HG02973 (cell line): Measurements from ENCODE around the gene VDAC2.

Experiments used
- ATAC-seq: cut with Tn5 transposase; IDR thresholded peaks from one replicate; pipeline ENCODE4 v1.9.1; 2021; ENCODE audit warnings: moderate library complexity; ENCODE audit not compliant: unreplicated experiment

The VDAC2 gene

DNA sequence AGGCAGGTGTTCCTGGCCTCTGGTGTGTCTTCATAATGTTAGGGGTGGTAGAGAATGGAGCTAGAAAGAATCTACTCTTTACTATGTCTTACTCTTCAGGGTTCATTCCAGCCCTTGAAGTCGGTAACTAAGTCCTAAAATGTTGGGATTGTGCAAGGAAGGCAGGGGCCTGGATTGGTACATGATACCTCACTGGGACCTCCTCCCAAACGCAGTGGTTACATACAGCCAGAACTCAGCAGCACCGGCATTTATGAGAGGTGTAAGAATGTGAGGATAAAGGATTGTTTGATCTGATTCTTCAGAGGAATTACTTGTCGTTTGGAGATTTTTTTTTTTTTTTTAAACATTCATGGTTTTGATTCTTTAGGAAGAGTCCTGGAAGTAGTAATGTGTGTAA lies 18.2 kb downstream of the VDAC2 start:
- ATAC-seq = no peak

DNA sequence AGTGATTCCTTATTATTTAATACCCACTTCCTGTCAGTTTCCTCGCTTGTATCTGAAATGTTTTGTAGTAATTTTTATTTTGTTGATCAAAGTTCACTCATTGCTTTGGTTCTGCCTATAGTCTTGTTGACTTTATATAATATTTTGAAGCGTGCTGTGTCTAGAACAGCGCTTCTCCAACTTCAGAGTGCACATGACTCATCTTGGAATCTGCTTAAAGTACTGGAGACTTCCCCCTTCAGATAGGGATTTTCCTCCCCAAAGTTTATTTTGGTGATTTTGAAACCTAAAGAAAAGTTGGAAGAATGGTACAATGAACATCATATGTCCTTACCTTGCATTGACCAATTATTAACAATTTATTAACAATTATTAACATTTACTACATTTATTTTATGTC lies 19.4 kb downstream of the VDAC2 start:
- ATAC-seq = no peak

DNA sequence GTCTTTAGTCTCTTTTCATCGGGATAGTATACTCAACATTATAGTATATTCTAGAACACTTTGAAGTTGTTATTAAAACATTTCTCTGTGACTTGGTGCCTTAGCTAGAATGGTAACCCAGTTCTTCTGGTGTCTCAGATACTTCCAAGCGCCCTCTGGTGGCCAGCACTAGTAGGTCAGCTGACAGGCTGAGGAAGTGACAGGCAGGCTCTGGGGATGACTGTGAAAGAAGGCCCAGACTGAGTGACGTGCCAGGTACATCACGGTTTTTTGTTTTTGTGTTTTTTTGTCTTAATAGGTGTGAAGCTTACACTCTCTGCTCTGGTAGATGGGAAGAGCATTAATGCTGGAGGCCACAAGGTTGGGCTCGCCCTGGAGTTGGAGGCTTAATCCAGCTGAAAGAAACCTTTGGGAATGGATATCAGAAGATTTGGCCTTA lies 20.0 kb downstream of the VDAC2 start:
- ATAC-seq = peak; percentile 46

DNA sequence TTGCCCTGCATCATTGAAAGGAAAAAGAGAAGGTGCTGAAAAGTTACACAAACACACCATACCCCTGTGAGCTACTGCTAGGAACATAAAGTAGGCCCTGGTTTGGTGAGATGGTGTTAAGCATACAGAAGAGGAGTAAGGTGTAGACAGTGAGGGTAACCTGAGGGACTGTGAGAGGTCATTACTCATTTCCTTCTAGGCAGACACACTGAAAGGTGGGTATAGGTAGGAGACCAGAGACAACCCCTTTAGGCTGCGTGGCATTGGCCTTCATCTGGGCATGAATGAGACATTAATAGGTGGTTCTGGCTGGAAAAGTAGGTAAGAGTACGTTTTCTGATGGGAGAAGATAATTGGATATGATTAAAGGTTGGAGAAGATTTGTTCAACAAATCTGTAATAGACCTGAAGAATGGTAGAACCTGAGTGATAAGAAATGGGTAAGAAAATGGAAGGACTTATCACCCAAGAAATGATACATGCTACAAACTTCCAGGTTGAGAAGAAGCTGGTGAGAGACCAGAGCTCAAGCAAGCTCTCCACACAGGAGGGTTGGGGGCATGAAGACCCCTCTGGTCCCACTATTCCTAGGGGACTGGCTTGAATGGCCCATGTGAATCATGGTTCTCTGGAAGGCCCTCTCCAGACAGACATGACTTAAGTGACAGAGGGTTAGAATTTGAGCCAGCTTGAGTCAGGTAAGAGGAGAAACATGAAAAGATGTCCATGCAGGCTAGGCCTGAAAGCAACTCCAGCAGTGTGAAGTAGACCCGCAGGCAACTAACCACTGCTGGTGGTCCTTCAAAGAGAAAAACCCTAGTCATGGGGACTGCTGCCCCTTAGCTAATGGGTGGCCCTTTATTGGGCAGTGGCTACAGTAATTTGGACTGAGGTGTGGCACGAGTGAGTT lies 21.3 kb downstream of the VDAC2 start:
- ATAC-seq = no peak

DNA sequence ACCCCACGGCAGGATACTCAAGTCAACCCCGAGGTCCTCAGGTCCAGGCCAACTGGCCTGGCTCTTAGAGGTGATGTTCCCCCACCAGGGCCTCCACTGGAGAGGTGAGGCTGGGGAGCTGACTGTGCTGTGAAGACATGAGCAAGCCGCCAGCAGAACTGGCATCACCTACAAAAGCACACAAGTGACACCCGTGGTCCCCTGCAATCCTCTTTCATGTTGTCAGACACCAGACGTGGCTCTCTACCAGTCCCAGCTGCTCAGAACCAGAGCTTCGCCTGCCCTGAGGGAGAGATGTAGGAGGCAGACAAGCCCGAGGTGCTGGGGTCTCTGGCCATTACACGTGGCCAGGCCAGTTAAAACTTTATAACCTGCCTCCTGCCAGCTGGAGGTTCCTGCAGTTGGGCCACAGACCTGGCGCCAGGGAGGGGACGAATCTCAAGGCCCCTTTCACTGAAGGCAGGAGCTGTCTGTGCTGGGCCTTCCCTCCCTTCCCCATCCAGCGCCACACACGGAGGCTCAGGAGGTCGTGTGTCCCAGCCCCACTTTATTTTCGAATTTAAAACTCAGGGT lies 22.9 kb downstream of the VDAC2 start:
- ATAC-seq = no peak

DNA sequence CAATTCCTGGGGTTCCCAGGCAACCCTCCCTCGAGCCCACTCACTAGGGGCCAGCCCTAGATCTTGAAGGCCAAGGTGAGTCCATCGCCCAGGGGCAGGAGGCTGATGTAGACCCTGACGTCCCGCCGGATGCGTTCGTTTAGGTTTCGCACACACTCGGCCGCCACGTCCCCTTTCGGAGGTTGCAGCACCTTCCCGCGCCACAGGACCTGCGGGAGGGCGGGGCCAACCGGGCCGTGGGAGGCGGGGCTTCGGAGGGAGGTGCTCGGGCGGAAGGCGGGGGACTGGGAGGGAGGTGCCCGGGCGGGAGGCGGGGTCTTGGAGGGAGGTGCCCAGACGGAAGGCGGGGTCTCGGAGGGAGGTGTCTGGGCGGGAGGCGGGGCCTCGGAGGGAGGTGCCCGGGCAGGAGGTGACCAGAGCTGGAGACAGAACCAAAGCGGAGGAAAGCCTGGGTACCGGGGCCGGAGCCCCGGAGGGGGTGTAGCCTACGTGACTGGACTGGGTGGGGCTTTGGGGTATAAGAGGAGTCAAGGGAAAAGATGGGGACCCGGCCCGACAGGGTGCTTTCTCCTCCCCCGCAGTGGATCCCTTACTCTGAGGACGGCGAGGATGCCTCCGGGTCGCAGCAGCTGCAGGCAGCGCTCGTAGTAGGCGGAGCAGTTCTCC lies 23.6 kb downstream of the VDAC2 start:
- ATAC-seq = peak; percentile 42

DNA sequence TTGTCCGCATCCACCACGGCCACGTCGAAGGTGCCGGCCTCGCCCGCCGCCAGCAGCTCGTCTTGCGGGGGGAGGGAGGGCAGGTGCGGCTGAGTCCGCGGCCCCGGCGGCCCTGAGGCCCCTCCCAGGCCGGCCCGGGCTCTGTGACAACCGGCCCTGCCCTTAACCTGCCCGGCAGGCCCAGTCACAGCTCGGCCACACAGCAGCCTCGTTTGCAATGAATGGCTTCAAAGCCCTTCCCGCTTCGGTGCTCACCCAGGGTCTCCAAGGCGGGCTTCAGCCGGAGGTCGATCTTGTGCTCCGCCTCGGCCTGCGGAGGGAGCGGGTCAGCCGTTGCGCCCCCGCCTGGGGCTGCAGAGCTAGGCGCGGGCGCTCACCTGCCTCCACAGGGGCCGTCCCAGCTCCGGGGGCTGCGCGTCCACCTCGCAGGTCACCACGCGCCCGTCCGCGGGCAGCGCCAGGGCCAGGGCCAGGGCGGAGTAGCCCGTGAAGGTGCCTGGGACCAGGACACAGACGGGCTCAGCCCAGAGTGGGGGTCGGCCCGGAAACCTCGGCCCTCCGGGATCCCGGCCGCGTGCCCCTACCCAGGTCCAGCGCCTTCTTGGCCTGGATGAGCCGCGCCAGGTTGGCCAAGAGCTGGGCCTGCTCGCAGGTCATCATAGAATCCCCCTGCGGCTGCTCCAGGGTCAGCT lies 24.2 kb downstream of the VDAC2 start:
- peak; percentile 3 for ATAC-seq

DNA sequence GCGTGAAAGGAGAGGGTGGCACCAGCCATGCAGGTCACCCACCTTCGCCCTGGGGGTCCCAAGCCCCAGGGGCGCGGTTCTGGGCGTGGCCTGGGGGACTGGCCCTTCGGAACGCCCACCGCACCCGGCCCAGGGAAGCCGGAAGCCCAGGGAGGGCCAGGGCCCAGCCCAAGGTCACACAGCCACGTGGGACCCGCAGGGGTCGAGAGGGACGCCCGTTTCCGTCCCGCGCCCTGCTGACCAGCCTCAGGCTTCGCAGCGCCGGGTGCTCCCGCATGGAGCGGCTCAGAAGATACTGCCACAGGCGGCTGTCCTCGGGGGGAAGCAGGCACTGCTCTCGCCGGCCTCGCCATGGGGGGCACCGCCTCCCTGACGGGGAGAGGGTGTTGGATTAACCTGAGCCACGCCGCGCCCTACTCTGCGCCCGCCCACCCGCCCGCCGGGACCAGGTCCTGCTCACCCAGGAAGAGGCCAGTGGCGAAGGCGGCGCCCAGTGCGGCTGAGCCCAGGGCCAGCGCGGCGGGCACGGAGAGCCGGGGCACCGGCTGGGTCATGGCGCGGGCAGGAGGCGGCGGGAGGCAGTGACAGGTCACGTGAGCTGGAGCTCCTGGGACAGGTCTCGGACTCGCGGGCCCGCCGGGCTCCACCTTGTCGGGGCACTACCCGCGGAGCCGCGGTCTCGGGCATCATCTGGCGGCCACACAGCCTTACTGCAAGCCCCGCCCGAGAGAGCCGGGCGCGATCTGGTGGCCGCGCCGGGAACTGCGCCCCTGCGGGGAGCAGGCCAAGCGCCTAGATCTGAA lies 25.0 kb downstream of the VDAC2 start, which contains the start of gene COMTD1:
Gene COMTD1, minus strand, starts transcription at position 583 of the 803 bp plus-strand sequence. Its CDS starts 29 bp downstream, at position 554.
- peak; percentile 63 for ATAC-seq

DNA sequence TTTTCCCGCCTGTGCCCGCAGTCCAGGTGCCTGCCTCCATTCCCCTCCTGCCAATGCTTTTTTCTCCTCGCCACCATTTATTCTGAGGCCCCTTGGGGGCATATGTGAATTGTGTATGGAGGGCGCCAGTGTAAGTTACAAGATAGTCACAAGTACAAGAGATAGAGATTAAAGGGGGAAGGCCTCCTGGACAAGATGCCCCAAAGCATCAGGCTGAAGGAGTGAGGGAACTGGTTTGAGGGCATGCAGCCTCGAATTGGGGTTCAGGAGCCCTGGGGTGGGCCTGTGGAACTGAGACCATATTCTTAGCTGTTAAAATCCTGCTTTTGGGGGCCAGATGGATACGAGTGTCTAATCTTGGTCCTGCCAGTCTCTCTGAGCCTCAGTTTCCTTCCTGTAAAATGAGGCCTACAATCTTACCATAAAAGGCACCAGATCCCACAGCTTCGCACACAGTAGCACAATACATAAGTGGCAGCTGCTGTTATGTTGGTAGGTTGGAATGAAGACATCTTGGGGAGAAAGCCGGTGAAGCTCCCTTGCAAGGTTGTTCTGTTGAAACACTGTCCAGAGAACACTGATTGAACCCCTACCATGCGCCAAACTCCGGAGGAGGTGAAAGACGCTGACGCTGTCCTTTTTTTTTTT lies 25.7 kb downstream of the VDAC2 start:
- no peak for ATAC-seq

DNA sequence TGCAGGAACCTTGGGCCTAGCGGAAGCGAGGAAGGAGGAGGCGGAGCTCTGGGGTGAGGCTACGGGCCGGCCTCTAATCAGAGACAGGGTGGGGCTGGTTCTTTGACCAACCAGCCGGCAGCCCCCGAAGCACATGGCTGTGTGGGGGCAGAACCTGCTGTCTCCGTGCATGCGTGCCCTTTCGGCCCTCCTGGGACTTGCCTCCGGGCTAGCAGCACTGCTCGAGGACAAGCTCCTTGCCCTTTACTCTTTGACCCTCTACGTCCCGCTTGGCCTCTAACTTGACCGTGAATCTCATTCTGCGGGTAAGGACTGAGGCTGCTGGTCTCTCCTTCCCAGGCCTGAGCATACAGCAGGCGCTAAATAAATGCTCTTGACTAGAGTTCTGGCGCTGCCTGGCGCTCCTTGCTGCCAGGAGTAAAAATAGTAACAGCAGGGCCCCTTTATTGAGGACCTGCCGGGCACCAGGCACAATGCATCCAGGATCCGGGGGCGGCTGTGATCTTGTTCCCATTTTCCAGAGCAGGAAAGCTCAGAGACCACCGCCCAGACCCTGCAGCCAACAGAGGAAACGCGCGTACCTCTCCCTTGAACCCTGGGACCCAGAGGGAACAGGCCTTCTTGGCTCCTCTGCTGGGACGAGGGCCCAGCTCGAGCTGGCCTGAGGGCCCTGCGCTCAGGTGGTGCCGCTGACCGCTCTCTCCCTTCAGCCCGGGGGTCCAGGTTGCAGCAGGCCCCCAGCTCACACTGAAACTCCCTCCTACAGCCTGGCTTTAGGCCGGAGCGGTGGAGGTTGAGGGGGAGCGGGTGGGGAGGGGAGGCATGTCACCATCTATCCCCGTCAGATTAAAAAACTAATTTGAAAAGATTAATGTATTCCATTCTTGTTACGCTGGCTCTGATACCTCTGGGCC lies 27.8 kb downstream of the VDAC2 start:
- ATAC-seq = no peak

DNA sequence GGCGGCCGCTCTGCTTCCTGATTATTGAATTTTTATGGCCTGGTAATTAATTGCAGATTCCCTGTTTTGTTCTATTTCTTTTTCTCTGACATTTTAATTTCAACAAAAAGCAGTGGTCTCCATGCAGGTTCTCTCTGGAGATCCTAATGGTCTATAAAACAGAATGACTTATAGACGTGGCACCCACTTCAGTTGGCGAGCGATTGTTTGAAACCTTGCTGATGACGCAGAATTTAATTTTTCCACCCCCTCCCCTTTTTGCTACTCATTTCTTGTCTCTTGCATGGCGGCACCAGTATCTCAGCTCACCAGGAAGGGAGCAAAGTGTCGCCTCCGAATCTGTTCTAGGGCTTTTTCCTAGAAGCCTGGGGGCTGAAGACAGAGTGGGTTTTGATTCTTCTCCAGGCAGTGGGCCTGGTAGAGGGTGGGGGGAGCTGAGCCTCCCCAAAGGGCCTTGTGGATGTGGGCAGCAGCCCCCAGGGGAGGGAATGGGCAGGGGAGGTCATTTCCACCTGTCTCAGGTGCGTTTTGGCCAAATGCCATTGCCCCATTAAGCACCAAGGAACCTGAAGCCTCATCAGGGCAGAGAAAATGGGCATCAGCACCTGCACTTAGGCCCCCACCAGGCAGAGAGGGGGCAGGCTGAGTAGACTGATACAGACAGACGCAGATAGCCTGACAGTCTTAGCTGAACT lies 28.6 kb downstream of the VDAC2 start:
- ATAC-seq = no peak

DNA sequence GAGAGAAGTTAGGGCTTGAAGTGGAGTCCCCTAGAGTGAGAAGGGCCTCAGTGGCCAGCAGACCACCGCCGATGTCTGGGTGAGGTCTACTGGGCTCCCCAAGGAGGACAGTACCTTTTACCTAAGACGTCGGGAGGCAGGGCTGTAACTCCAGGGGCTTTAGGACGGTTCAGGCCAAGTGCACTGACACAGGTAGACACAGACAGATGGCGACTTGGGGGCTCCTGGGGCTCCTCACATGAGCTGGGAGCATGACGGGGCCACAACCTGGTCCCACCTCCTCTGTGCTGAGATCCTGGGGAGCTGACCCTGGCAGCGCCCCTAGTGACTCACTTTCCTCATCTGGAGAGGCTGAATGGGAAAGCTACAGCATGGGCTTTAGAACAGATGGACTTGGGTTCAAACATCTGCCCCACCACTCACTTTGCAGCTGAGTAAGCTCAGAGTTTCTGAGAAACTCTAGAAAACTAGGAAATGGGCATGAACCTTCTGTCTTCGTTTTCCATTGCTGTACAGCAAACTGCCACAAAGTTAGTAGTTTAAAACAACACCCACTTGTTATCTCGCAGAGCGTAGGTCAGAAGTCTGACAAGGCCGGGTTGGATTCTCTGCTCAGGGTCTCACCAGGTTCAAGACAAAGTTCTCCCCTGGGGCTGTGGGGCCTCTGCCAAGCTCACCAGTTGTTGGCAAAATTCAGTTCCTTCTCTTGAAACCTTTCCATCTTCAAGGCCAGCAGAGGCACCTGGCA lies 29.9 kb downstream of the VDAC2 start:
- ATAC-seq = no peak

DNA sequence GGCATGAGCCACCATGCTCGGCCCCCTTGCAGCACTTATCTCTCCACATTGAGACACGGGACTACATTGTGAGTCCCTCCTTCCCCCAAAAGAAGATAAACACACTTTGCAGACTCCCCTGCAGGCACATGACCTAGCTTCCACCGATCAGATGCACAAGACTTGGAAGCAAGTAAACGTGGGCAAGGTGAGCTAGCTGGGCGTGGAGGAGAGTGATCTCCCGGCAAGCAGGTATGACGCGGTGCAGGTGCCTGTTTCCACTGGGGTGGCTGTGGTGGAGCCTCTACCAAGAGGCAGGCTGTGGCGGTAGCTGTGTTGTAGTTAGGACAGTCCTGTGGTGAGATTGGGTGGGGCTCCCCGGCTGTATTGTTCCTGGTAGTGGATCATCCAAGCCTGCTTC lies 32.8 kb downstream of the VDAC2 start:
- no peak for ATAC-seq

DNA sequence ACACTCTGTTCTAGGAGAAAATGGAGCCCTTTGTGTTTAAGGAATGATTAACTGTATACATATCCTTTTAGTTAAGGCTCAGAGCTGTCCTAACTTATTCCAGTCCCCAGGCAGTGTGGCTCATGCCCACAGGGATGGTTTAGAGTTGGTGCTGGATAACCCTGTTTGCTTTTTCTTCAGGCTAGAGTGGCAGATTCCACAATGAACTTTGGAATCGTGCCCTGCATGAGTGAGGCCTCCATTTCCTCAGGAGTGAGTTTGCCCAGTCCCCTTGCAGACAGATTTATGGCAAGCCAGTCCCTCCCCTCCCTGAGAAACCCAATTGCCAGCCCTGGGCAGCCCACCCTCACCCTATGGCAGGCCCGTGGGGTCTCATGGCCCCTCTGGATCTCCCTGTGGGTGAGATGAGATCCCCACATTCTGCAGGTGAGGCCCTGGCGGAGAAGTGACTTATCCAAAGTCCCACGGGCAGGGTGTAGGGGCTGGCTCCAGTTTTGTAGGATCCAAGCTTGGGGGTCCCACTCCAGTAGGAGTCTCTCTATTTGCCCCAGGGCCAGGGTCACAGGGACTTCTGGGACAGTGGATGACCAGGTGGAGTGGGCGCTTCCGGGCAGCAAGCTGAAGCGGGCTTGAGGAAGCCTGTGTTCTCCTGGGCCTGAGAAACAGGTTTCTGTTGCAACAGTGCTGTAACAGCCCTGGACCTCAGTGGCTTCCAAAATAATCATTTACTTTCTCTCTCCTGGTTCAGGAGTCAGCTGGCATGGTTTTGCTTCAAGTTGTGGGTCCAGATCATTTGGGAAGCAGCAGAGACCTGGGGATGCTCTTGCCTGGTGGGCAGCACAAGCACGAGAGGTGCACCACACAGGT lies 34.1 kb downstream of the VDAC2 start:
- no peak for ATAC-seq

DNA sequence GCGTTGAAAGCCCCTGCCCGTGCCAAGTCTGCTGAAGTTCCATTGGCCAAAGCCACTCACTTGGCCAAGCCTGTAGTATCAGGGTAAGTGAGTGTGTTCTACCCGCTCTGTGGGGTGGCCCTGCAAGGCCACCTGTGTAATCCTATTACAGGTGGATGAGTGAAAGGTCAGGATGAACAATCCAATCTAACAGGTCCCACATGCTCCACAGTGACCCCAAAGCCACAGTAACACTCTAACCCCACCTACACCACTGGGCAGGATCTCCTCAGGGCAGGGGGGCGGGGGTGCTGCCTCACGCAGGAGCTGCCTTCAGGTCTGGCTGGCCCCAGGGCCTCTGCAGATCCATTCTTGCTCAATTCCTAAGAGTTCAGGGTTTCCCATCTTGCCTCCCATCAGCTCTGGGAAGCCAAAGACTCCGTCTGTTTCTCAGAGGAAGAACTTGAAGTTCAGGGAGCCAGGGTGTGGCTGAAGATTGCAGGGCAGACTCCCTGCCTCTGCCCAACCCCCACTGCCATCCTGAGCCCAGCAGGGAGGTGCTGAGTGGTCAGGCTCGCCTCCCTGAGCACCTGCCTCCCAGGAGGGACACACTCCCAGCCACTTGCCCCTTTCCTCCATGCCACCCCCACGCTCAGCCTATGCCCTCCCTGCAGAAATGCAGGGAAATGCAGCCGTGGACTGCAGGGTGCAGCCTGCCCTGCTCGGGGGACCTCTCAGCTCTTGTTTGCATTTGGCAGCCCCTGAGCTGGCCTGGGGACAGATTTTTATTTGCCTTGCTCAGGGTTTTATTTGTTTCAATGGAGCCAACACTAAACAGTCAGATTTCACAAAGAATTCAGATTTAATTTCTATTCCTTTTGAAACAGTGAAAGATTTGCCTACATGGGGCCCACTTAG lies 35.0 kb downstream of the VDAC2 start:
- ATAC-seq = no peak

DNA sequence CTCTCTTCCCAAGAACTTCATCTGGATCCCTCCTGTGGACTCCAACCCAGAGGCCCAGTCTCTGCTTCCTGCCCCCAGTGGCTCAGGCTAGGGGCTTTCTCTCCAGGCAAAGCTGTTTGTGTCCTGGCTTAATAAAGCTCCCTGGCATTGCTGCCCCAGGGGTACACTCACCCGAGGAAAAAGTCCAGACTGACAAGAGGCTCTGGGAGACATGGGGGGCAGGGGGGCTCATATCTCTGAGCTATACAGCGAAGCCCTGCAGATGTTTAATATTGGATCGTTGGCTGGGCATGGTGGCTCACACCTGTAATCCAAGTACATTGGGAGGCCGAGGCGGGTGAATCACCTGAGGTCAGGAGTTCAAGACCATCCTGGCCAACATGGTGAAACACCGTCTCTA lies 35.9 kb downstream of the VDAC2 start:
- ATAC-seq = no peak
